SK-N-SH treated with all-trans-retinoic acid at 6 μM for 48 hours (cell line): ENCODE results near the gene IGF2R.

Experiments
- ARNTL ChIP-seq: fragments of 450-650 bp; formaldehyde crosslinking; IDR thresholded peaks from 2 replicates; pipeline ENCODE4 v1.5.0; 2020; ENCODE audit warnings: low read depth, mild to moderate bottlenecking, moderate library complexity, borderline replicate concordance
- BACH2 ChIP-seq: fragments of 250-450 bp; sonication (Bioruptor Pico); IDR thresholded peaks from 2 replicates; pipeline ENCODE4 v1.9.0; 2021; ENCODE audit warnings: mild to moderate bottlenecking, borderline replicate concordance
- CREB5 ChIP-seq: fragments of 250-450 bp; sonication (Bioruptor Pico); IDR thresholded peaks from 2 replicates; pipeline ENCODE4 v1.5.1; 2020; ENCODE audit warnings: low read depth, mild to moderate bottlenecking, moderate library complexity
- GLIS3 ChIP-seq: fragments of 250-450 bp; sonication (Bioruptor Pico); IDR thresholded peaks from 2 replicates; pipeline ENCODE4 v1.5.0; 2020; ENCODE audit warnings: mild to moderate bottlenecking, moderate library complexity
- OSR1 ChIP-seq: fragments of 250-450 bp; sonication (Bioruptor Pico); IDR thresholded peaks from 2 replicates; pipeline ENCODE4 v1.8.0; 2022; ENCODE audit warnings: moderate library complexity, mild to moderate bottlenecking, inconsistent platforms
- PATZ1 ChIP-seq: fragments of 250-450 bp; sonication (Bioruptor Pico); IDR thresholded peaks from 2 replicates; pipeline ENCODE4 v1.8.0; 2020; ENCODE audit warnings: mild to moderate bottlenecking, moderate library complexity, borderline replicate concordance
- PPARA ChIP-seq: fragments of 250-450 bp; sonication (Bioruptor Pico); IDR thresholded peaks from 2 replicates; pipeline ENCODE4 v1.5.0; 2020; ENCODE audit warnings: mild to moderate bottlenecking, borderline replicate concordance
- SNAI2 ChIP-seq: fragments of 250-450 bp; sonication (Bioruptor Pico); IDR thresholded peaks from 2 replicates; pipeline ENCODE4 v1.5.0; 2020; ENCODE audit warnings: mild to moderate bottlenecking, moderate library complexity
- ZC3H10 ChIP-seq: fragments of 250-450 bp; sonication (Bioruptor Pico); IDR thresholded peaks from 2 replicates; pipeline ENCODE4 v1.5.1; 2021; ENCODE audit warnings: mild to moderate bottlenecking, moderate library complexity
- ZFP3 ChIP-seq: fragments of 250-450 bp; sonication (Bioruptor Pico); IDR thresholded peaks from 2 replicates; pipeline ENCODE4 v1.5.0; 2020; ENCODE audit warnings: mild to moderate bottlenecking, moderate library complexity

- TF ChIP-seq PATZ1 (no peak), ZC3H10 (CRISPR knock-in tag) (no peak), BACH2 (CRISPR knock-in tag) (no peak), OSR1 (no peak), ZFP3 (CRISPR knock-in tag) (no peak), PPARA (CRISPR knock-in tag) (no peak), CREB5 (CRISPR knock-in tag) (no peak), GLIS3 (no peak), SNAI2 (CRISPR knock-in tag) (no peak), ARNTL (CRISPR knock-in tag) (no peak)
These were observed 110.8 kb downstream of the IGF2R start for GRCh38 chr6:160079686-160080043.
